ENCODE results near the gene WEE2. TPM values are rescaled to one million over a fixed set of nuclear protein-coding genes. Genes with fewer than 3 reads are reported as not detected.

Gene WEE2
- total RNA-seq, result not detected in 2 replicates

GRCh38 chr7:141708351-141708750 lies at the start of gene WEE2:
Gene WEE2, plus strand, starts transcription at chr7:141708353. Its CDS starts 406 bp downstream, at chr7:141708759.

GRCh38 chr7:141702047-141702567 lies 6.0 kb upstream of the WEE2 start, which contains the start of gene DENND11:
Gene DENND11, minus strand, starts transcription at chr7:141702166. Its CDS starts 13 bp downstream, at chr7:141702153.

GRCh38 chr7:141737836-141738591 lies 29.9 kb downstream of the WEE2 start, which contains the start of gene SSBP1:
Gene SSBP1, plus strand, starts transcription at chr7:141738358. Its CDS starts 809 bp downstream, at chr7:141739167.

GRCh38 chr7:141763797-141764196 lies 55.6 kb downstream of the WEE2 start, which contains the start of gene TAS2R3:
Gene TAS2R3, plus strand, starts transcription at chr7:141764097. Its CDS starts 62 bp downstream, at chr7:141764159.

GRCh38 chr7:141776374-141776773 lies 68.2 kb downstream of the WEE2 start, which contains the start of gene TAS2R4:
Gene TAS2R4, plus strand, starts transcription at chr7:141776674. Its CDS starts 1,815 bp downstream, at chr7:141778489.

Other genes starting within 250 kb of the WEE2 start
- gene AGK, start 156.9 kb upstream of the WEE2 start, total RNA-seq, result 25.0 and 25.5 TPM in 2 replicates
- 10.9 and 12.7 TPM in 2 replicates for gene DENND11, start 6.2 kb upstream of the WEE2 start, total RNA-seq
- 246 and 316 TPM in 2 replicates for gene SSBP1, start 30.0 kb downstream of the WEE2 start, total RNA-seq
- not detected in 2 replicates for gene TAS2R3, start 55.7 kb downstream of the WEE2 start, total RNA-seq
- gene TAS2R4, start 68.3 kb downstream of the WEE2 start, total RNA-seq, result not detected in 2 replicates
- gene TAS2R5, start 81.9 kb downstream of the WEE2 start, total RNA-seq, result 0.10 TPM in 1 of 2 replicates, not detected in the other
- not detected in 2 replicates for gene PRSS37, start 133.1 kb downstream of the WEE2 start, total RNA-seq
- gene OR9A4, start 208.0 kb downstream of the WEE2 start, total RNA-seq, result not detected in 2 replicates
- not detected in 2 replicates for gene CLEC5A, start 238.6 kb downstream of the WEE2 start, total RNA-seq